ENCODE data around the gene PDC.

Gene PDC

GRCh38 chr1:186418503-186418902 is 42.4 kb downstream of the PDC start:
- TF ChIP-seq EP300 (IDR thresholded peaks at IDR 0.05; ENCODE audit: borderline replicate concordance) (no peak), CREB1 (IDR thresholded peaks at IDR 0.05; ENCODE audit: low read depth) (no peak), ZBTB7A (IDR thresholded peaks at IDR 0.05; ENCODE audit: low read depth) (no peak), CEBPB (IDR thresholded peaks at IDR 0.05) (no peak), TAF1 (IDR thresholded peaks at IDR 0.05; ENCODE audit: low read depth) (no peak), YY1 (IDR thresholded peaks at IDR 0.05; ENCODE audit: low read depth) (no peak), NFIC (IDR thresholded peaks at IDR 0.05) (no peak), RAD21 (IDR thresholded peaks at IDR 0.05; ENCODE audit: low read depth) (no peak), FOXM1 (IDR thresholded peaks at IDR 0.05; ENCODE audit: borderline replicate concordance, low read depth) (no peak)

- TF ChIP-seq TAF1 (IDR thresholded peaks at IDR 0.05; ENCODE audit: low read depth) (no peak), EGR1 (IDR thresholded peaks at IDR 0.05) (no peak), RAD21 (IDR thresholded peaks at IDR 0.05; ENCODE audit: low read depth) (no peak), ZBTB7A (IDR thresholded peaks at IDR 0.05; ENCODE audit: low read depth) (no peak), CREB1 (IDR thresholded peaks at IDR 0.05; ENCODE audit: low read depth) (no peak), FOXM1 (IDR thresholded peaks at IDR 0.05; ENCODE audit: borderline replicate concordance, low read depth) (no peak), YY1 (IDR thresholded peaks at IDR 0.05; ENCODE audit: low read depth) (no peak), MAX (IDR thresholded peaks at IDR 0.05) (no peak), TEAD4 (IDR thresholded peaks at IDR 0.05) (no peak)
Measured at GRCh38 chr1:186413319-186413718, 47.6 kb downstream of the PDC start.

GRCh38 chr1:186409091-186409490 is 51.8 kb downstream of the PDC start:
- TF ChIP-seq CREB1 (IDR thresholded peaks at IDR 0.05; ENCODE audit: low read depth), result no peak
- TF ChIP-seq REST (IDR thresholded peaks at IDR 0.05; ENCODE audit: low read depth), result no peak
- no peak for TF ChIP-seq YY1 (IDR thresholded peaks at IDR 0.05; ENCODE audit: low read depth)
- TF ChIP-seq FOXM1 (IDR thresholded peaks at IDR 0.05; ENCODE audit: borderline replicate concordance, low read depth), result no peak
- no peak for TF ChIP-seq MAX (IDR thresholded peaks at IDR 0.05)
- TF ChIP-seq TAF1 (IDR thresholded peaks at IDR 0.05; ENCODE audit: low read depth), result no peak
- TF ChIP-seq EP300 (IDR thresholded peaks at IDR 0.05; ENCODE audit: borderline replicate concordance), result no peak
- TF ChIP-seq CEBPB (IDR thresholded peaks at IDR 0.05), result no peak
- TF ChIP-seq EGR1 (IDR thresholded peaks at IDR 0.05), result no peak

- TF ChIP-seq RAD21 (IDR thresholded peaks at IDR 0.05; ENCODE audit: low read depth), result peak; percentile 32; the same call in 1 of the 2 replicates
- TF ChIP-seq CEBPB (IDR thresholded peaks at IDR 0.05), result no peak
Measured at GRCh38 chr1:186404454-186405051, 56.4 kb downstream of the PDC start.

GRCh38 chr1:186403632-186404031 is 57.3 kb downstream of the PDC start:
- no peak for TF ChIP-seq RAD21 (IDR thresholded peaks at IDR 0.05; ENCODE audit: low read depth)
- TF ChIP-seq USF1 (IDR thresholded peaks at IDR 0.05), result no peak

All from Ishikawa (cell line).